ENCODE data around the gene SPTLC2. TPM values are rescaled to one million over a fixed set of nuclear protein-coding genes. Genes with fewer than 3 reads are reported as not detected.

The SPTLC2 gene
- total RNA-seq, 4 donors from 2014 or later, result 18.9 to 24.6 (median 22.8) TPM

- Histone ChIP-seq H3K36me3 (peaks cover 9% of the 10 kb centered on the region), H3K4me3 (no peak overlapping the region), H3K9me3 (no peaks in the 10 kb centered on the region), H3K4me1 (no peaks in the 10 kb centered on the region), H3K27me3 (no peaks in the 10 kb centered on the region), H3K27ac (no peak overlapping the region)
- WGBS, result 62% methylated on average over 5 of the region's 5 CpGs
- no peak for TF ChIP-seq CTCF (IDR thresholded peaks at IDR 0.05)
- no peak for TF ChIP-seq POLR2A (IDR thresholded peaks at IDR 0.05)
- TF ChIP-seq EP300 (IDR thresholded peaks at IDR 0.05), result no peak
- no peak for TF ChIP-seq POLR2AphosphoS5 (IDR thresholded peaks at IDR 0.05)
- no peak for DNase-seq (ENCODE audit: low spot score in 2 of 2)
Observed at GRCh38 chr14:77473921-77474320, 142.5 kb downstream of the SPTLC2 start.

- no peak for DNase-seq (ENCODE audit: low spot score in 2 of 2)
- Histone ChIP-seq H3K27ac (no peak overlapping the region), H3K27me3 (no peaks in the 10 kb centered on the region), H3K9me3 (no peaks in the 10 kb centered on the region), H3K4me3 (no peak overlapping the region), H3K4me1 (no peaks in the 10 kb centered on the region), H3K36me3 (peaks cover 40% of the 10 kb centered on the region)
- 67% methylated on average over 5 of the region's 5 CpGs for WGBS
- TF ChIP-seq POLR2A (IDR thresholded peaks at IDR 0.05), result no peak
- no peak for TF ChIP-seq CTCF (IDR thresholded peaks at IDR 0.05)
- TF ChIP-seq POLR2AphosphoS5 (IDR thresholded peaks at IDR 0.05), result no peak
- no peak for TF ChIP-seq EP300 (IDR thresholded peaks at IDR 0.05)
Observed at GRCh38 chr14:77470224-77470870, 146.1 kb downstream of the SPTLC2 start.

GRCh38 chr14:77469539-77469938 lies 146.9 kb downstream of the SPTLC2 start:
- Histone ChIP-seq H3K9me3 (no peaks in the 10 kb centered on the region), H3K4me3 (no peak overlapping the region), H3K27me3 (no peaks in the 10 kb centered on the region), H3K36me3 (peaks cover 48% of the 10 kb centered on the region), H3K27ac (no peak overlapping the region), H3K4me1 (no peaks in the 10 kb centered on the region)
- WGBS, result 69% methylated on average over 1 of the region's 1 CpG
- no peak for DNase-seq (ENCODE audit: low spot score in 2 of 2)
- no peak for TF ChIP-seq POLR2AphosphoS5 (IDR thresholded peaks at IDR 0.05)
- TF ChIP-seq EP300 (IDR thresholded peaks at IDR 0.05), result no peak
- no peak for TF ChIP-seq POLR2A (IDR thresholded peaks at IDR 0.05)
- TF ChIP-seq CTCF (IDR thresholded peaks at IDR 0.05), result no peak

- Histone ChIP-seq H3K36me3 (peaks cover 53% of the 10 kb centered on the region), H3K27me3 (no peaks in the 10 kb centered on the region), H3K9me3 (no peaks in the 10 kb centered on the region), H3K27ac (no peak overlapping the region), H3K4me3 (no peak overlapping the region), H3K4me1 (no peaks in the 10 kb centered on the region)
- no peak for TF ChIP-seq POLR2A (IDR thresholded peaks at IDR 0.05)
- TF ChIP-seq CTCF (IDR thresholded peaks at IDR 0.05), result no peak
- no peak for TF ChIP-seq EP300 (IDR thresholded peaks at IDR 0.05)
- no peak for TF ChIP-seq POLR2AphosphoS5 (IDR thresholded peaks at IDR 0.05)
- DNase-seq (ENCODE audit: low spot score in 2 of 2), result no peak
- WGBS, result 86% methylated on average over 14 of the region's 14 CpGs
Observed at GRCh38 chr14:77469067-77469505, 147.4 kb downstream of the SPTLC2 start.

GRCh38 chr14:77467801-77468200 lies 148.6 kb downstream of the SPTLC2 start:
- DNase-seq (ENCODE audit: low spot score in 2 of 2), result no peak
- Histone ChIP-seq H3K4me3 (no peak overlapping the region), H3K36me3 (peaks cover 66% of the 10 kb centered on the region), H3K4me1 (no peaks in the 10 kb centered on the region), H3K27ac (no peak overlapping the region), H3K9me3 (no peaks in the 10 kb centered on the region), H3K27me3 (no peaks in the 10 kb centered on the region)
- 86% methylated on average over 5 of the region's 5 CpGs for WGBS
- TF ChIP-seq CTCF (IDR thresholded peaks at IDR 0.05) (no peak), EP300 (IDR thresholded peaks at IDR 0.05) (no peak), POLR2A (IDR thresholded peaks at IDR 0.05) (no peak), POLR2AphosphoS5 (IDR thresholded peaks at IDR 0.05) (no peak)

Measured in suprapubic skin (tissue), 4 donors.